ENCODE measurements around the gene TMEM253. TPM values are rescaled to one million over a fixed set of nuclear protein-coding genes. Genes with fewer than 3 reads are reported as not detected.

Gene TMEM253
- polyA plus RNA-seq, 1 of the 3 experiments (the other 2 are of a cell fraction): 0.82 TPM

DNA sequence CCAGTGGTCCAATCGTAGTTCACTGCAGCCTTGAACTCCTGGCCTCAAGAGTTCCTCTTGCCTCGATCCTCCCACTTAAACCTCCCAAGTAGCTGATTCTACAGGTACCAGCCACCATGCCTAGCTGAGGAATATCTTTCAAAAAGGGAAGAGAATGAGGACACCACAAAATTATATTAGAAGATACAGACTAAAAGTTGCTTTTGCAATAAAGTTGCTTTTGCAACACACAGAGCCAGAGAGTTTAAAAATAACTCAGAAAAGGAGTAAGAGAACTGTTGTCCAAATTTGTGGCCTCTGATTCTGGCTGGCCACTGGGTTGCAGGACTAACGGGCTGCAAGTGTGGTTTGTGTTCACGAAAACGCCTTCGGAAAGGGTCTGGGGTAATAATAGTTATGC lies 19.8 kb downstream of the TMEM253 start:
- H4K20me1 ChIP-seq (ENCODE audit: insufficient read depth): no peaks in the 10 kb centered on the region
- H3K9me2 ChIP-seq: no peaks in the 10 kb centered on the region
- WGBS (ENCODE audit: low lambda C conversion rate): 46% methylated on average over 6 of the region's 6 CpGs
- no peak overlapping the region for H2AFZ ChIP-seq (ENCODE audit: low read depth)
- H3K4me3 ChIP-seq (ENCODE audit: low read depth in 2 of 2, low read length in 1 of 2): no peak overlapping the region
- no peaks in the 10 kb centered on the region for H3K4me1 ChIP-seq (ENCODE audit: control insufficient read depth in 1 of 2, insufficient read depth in 2 of 2, low read depth in 1 of 2, low read length in 1 of 2)
- H3K9me3 ChIP-seq: no peaks in the 10 kb centered on the region
- CTCF ChIA-PET: interaction anchor here (1.4 to 2.0 kb wide), 3 partner anchors 14 to 106 kb away, joined by 3 to 6 read pairs (median 4); no protein-coding TSS in a partner anchor
- no peak for DNase-seq
- no peak overlapping the region for H3K9ac ChIP-seq
- TF ChIP-seq FOXJ3 (CRISPR knock-in tag; IDR thresholded peaks at IDR 0.05) (no peak), RXRA (IDR thresholded peaks at IDR 0.05; ENCODE audit: borderline replicate concordance, low read depth) (no peak), IRF3 (IDR thresholded peaks at IDR 0.05; ENCODE audit: low read depth, low read length) (no peak), POLR2AphosphoS5 (IDR thresholded peaks at IDR 0.05; ENCODE audit: low read depth, low read length) (no peak)
- TF ChIP-seq, protein P1, sequence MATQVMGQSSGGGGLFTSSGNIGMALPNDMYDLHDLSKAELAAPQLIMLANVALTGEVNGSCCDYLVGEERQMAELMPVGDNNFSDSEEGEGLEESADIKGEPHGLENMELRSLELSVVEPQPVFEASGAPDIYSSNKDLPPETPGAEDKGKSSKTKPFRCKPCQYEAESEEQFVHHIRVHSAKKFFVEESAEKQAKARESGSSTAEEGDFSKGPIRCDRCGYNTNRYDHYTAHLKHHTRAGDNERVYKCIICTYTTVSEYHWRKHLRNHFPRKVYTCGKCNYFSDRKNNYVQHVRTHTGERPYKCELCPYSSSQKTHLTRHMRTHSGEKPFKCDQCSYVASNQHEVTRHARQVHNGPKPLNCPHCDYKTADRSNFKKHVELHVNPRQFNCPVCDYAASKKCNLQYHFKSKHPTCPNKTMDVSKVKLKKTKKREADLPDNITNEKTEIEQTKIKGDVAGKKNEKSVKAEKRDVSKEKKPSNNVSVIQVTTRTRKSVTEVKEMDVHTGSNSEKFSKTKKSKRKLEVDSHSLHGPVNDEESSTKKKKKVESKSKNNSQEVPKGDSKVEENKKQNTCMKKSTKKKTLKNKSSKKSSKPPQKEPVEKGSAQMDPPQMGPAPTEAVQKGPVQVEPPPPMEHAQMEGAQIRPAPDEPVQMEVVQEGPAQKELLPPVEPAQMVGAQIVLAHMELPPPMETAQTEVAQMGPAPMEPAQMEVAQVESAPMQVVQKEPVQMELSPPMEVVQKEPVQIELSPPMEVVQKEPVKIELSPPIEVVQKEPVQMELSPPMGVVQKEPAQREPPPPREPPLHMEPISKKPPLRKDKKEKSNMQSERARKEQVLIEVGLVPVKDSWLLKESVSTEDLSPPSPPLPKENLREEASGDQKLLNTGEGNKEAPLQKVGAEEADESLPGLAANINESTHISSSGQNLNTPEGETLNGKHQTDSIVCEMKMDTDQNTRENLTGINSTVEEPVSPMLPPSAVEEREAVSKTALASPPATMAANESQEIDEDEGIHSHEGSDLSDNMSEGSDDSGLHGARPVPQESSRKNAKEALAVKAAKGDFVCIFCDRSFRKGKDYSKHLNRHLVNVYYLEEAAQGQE (IDR thresholded peaks at IDR 0.05; ENCODE audit: low read depth, low read length): no peak
- H3K27ac ChIP-seq (ENCODE audit: low read depth in 2 of 2, low read length in 1 of 2): no peak overlapping the region
- H3K4me2 ChIP-seq: no peak overlapping the region
- POLR2A ChIA-PET: no interaction called here
- H3K36me3 ChIP-seq (replicated peaks in 1 of 2; ENCODE audit: control insufficient read depth in 1 of 2, insufficient read depth in 2 of 2, low read length in 1 of 2): no peaks in the 10 kb centered on the region
- H3F3A ChIP-seq (replicated peaks; ENCODE audit: insufficient read depth): no peaks in the 10 kb centered on the region
- H3K79me2 ChIP-seq (ENCODE audit: insufficient read depth): no peaks in the 10 kb centered on the region
- no peaks in the 10 kb centered on the region; the same call in 1 of the 2 replicates for H3K27me3 ChIP-seq (ENCODE audit: insufficient read depth)

DNA sequence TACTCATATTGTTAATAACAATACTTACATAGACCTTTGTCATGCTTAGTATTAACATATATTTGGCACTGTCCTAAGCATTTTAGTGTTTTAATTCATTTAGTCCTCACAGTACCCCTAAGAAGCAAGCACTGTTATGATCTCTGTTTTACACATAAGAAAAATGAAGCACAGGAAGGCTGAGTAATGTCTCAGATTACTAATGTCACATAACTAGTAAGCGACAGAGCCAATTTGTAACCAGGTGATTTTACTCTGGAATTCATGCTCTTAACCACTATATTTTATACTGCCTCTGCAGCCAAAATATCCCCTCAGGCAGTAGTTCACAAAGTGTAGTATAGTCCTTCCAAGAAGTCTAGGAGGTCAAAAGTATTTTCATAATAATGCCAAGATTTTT lies 20.3 kb downstream of the TMEM253 start:
- 17% methylated on average over 1 of the region's 1 CpG for WGBS (ENCODE audit: low lambda C conversion rate)

More for the DNA sequence above, 20.3 kb downstream of the TMEM253 start:
- Histone ChIP-seq H4K20me1 (ENCODE audit: insufficient read depth) (no peaks in the 10 kb centered on the region), H3K27me3 (ENCODE audit: insufficient read depth) (no peaks in the 10 kb centered on the region; the same call in 1 of the 2 replicates), H3K9me3 (no peaks in the 10 kb centered on the region), H3K79me2 (ENCODE audit: insufficient read depth) (no peaks in the 10 kb centered on the region), H3K4me3 (ENCODE audit: low read depth in 2 of 2, low read length in 1 of 2) (no peak overlapping the region), H3K9me2 (no peaks in the 10 kb centered on the region), H2AFZ (ENCODE audit: low read depth) (no peak overlapping the region), H3K27ac (ENCODE audit: low read depth in 2 of 2, low read length in 1 of 2) (no peak overlapping the region), H3K36me3 (replicated peaks in 1 of 2; ENCODE audit: control insufficient read depth in 1 of 2, insufficient read depth in 2 of 2, low read length in 1 of 2) (no peaks in the 10 kb centered on the region), H3K4me1 (ENCODE audit: control insufficient read depth in 1 of 2, insufficient read depth in 2 of 2, low read depth in 1 of 2, low read length in 1 of 2) (no peaks in the 10 kb centered on the region), H3K4me2 (no peak overlapping the region), H3F3A (replicated peaks; ENCODE audit: insufficient read depth) (no peaks in the 10 kb centered on the region), H3K9ac (no peak overlapping the region)
- no peak for DNase-seq
- POLR2A ChIA-PET: no interaction called here
- CTCF ChIA-PET: interaction anchor here (1.4 to 1.5 kb wide), 2 partner anchors 14 to 17 kb away, joined by 3 to 4 read pairs; no protein-coding TSS in a partner anchor
- TF ChIP-seq PBX3 (IDR thresholded peaks at IDR 0.05) (no peak), EZH2phosphoT487 (IDR thresholded peaks at IDR 0.05; ENCODE audit: borderline replicate concordance, low read depth) (no peak), IRF3 (IDR thresholded peaks at IDR 0.05; ENCODE audit: low read depth, low read length) (no peak), RAD21 (IDR thresholded peaks at IDR 0.05; ENCODE audit: low read length) (no peak), JUND (IDR thresholded peaks at IDR 0.05) (no peak), SMC3 (IDR thresholded peaks at IDR 0.05; ENCODE audit: low read depth, low read length) (no peak), FOSL2 (IDR thresholded peaks at IDR 0.05; ENCODE audit: borderline replicate concordance, low read depth) (no peak), FOXM1 (IDR thresholded peaks at IDR 0.05; ENCODE audit: low read depth) (no peak), YY1 (IDR thresholded peaks at IDR 0.05; ENCODE audit: low read depth) (no peak), SIN3A (IDR thresholded peaks at IDR 0.05; ENCODE audit: borderline replicate concordance, low read depth, low read length) (no peak), GABPA (IDR thresholded peaks at IDR 0.05; ENCODE audit: low read depth) (no peak), RFX5 (IDR thresholded peaks at IDR 0.05; ENCODE audit: low read length) (no peak)
